ENCODE data around the gene DCUN1D2. TPM values are rescaled to one million over a fixed set of nuclear protein-coding genes. Genes with fewer than 3 reads are reported as not detected.
A peak's percentile ranks its signal among the peaks of the same experiment; 100 is the strongest.

The DCUN1D2 gene
- total RNA-seq, 1 donor from 2014 or later: 29.2 TPM

DNA sequence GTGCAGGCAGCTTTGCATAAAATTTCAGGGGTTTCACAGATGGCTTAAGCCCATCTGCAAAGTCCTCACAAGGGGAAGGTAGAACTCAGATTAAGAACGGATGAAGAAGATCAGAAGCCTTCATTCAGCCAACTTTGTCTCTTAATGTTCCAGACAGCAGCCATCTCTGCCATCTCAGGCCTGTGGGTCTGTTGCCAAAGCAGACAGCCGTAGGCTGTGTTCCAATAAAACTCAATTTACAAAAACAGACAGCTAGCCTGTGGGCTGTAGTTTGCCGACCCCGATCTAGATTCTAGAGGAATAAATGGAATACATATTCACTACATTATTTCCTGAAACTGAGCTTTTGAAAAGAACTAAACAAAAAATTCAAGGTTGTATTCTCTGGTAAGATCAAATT, 3.8 kb downstream of the DCUN1D2 start:
- Mint-ChIP-seq H3K27me3 (no peaks in the 10 kb centered on the region), H3K36me3 (peaks cover 5% of the 10 kb centered on the region), H3K4me1 (ENCODE audit: unreplicated experiment) (peaks cover 51% of the 10 kb centered on the region), H3K27ac (no peak overlapping the region), H3K4me3 (peak overlapping the region; percentile 39), H3K9me3 (no peaks in the 10 kb centered on the region)
- DNase-seq (ENCODE audit: extremely low spot score, unreplicated experiment): no peak
- TF ChIP-seq, protein P1, sequence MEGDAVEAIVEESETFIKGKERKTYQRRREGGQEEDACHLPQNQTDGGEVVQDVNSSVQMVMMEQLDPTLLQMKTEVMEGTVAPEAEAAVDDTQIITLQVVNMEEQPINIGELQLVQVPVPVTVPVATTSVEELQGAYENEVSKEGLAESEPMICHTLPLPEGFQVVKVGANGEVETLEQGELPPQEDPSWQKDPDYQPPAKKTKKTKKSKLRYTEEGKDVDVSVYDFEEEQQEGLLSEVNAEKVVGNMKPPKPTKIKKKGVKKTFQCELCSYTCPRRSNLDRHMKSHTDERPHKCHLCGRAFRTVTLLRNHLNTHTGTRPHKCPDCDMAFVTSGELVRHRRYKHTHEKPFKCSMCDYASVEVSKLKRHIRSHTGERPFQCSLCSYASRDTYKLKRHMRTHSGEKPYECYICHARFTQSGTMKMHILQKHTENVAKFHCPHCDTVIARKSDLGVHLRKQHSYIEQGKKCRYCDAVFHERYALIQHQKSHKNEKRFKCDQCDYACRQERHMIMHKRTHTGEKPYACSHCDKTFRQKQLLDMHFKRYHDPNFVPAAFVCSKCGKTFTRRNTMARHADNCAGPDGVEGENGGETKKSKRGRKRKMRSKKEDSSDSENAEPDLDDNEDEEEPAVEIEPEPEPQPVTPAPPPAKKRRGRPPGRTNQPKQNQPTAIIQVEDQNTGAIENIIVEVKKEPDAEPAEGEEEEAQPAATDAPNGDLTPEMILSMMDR (conservative IDR thresholded peaks at IDR 0.05): no peak

DNA sequence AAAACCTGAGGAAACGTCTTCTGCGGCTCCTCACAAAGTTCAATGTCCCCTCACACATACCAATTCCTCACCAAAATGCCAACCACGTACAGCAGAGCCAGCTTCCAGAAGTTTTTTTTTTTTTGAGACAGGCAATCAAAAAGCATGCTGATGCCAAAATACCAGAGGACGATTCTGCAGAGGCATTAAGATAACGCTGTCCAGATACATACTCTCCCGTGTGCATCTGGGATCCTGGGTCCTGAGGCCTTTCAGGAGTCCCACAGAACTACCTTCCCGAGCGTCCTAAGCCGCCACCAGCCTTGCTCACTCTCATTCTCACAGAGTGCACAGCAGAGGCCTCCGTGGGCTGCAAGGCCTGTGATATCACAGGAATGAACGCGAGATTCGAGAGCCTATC, 5.0 kb downstream of the DCUN1D2 start:
- Mint-ChIP-seq H3K4me3 (no peak overlapping the region), H3K27ac (no peak overlapping the region), H3K4me1 (ENCODE audit: unreplicated experiment) (peaks cover 51% of the 10 kb centered on the region)

DNA sequence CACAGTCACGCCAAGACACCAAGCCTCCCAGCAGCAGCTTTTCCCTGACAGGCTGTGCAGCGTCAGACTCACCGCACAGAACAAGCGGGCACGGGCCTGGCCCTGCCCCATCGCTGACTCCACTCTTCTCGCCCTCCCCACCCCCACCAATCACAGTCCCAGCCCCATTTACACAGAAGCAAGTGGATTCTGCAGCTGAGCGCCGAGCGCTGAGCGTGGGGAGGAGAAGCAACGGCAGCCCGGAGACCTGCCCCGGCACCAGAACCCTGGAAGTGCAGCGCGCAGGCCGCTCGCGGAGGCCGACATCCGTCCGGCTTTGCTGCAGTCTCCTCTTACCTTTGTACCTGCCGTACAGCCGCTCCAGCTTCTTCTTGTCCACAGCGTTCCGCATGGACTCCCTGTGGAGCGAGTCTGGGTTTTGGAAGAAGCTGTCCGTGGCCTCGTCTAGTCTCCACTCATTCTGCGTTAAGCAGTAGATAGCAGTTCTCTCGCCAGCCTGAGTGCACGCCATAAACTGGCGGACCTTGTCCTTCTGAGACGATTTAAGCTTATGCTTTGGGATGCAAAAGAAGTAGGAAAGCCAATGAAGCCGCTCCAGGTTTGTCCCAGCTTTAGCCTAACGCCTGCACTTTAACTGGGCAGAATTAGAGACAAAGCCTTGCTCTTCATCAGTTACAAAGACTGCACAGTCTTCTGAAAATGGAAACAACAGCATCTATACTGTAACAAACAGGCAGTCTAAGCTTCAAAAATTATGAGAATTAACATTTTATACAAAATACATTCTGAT, 6.8 kb downstream of the DCUN1D2 start:
- H3K36me3 Mint-ChIP-seq: peaks cover 16% of the 10 kb centered on the region
- no peak overlapping the region for H3K4me3 Mint-ChIP-seq
- H3K4me1 Mint-ChIP-seq (ENCODE audit: unreplicated experiment): peaks cover 38% of the 10 kb centered on the region
- DNase-seq (ENCODE audit: extremely low spot score, unreplicated experiment): no peak
- TF ChIP-seq, protein P1 (conservative IDR thresholded peaks at IDR 0.05): no peak
- no peaks in the 10 kb centered on the region for H3K9me3 Mint-ChIP-seq
- H3K27me3 Mint-ChIP-seq: no peaks in the 10 kb centered on the region
- H3K27ac Mint-ChIP-seq: no peak overlapping the region

More for the DNA sequence above, 5.0 kb downstream of the DCUN1D2 start:
- TF ChIP-seq, protein P1 (conservative IDR thresholded peaks at IDR 0.05): no peak
- H3K27me3 Mint-ChIP-seq: no peaks in the 10 kb centered on the region
- H3K9me3 Mint-ChIP-seq: no peaks in the 10 kb centered on the region
- H3K36me3 Mint-ChIP-seq: peaks cover 5% of the 10 kb centered on the region
- no peak for DNase-seq (ENCODE audit: extremely low spot score, unreplicated experiment)

DNA sequence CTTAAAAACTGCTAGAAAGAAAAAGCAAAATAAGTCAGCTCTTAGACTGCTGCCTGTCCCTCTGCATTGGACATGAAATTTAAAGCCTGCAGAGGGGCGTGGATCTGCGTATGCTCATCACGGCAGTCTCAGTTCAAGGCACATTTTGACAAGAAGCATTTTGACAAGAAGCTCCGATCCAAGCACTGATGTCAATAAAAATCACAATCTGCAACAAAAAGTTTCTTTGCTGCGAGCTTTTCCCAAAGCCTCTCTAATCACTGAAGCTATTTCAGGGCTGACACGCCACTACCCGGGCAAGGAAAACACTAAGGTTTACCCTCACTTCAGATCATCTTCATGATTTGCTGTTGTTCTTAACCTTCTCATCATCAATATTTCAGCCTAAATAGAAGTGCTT, 7.4 kb downstream of the DCUN1D2 start:
- peaks cover 32% of the 10 kb centered on the region for H3K4me1 Mint-ChIP-seq (ENCODE audit: unreplicated experiment)
- H3K27ac Mint-ChIP-seq: no peak overlapping the region
- H3K36me3 Mint-ChIP-seq: peaks cover 22% of the 10 kb centered on the region
- TF ChIP-seq, protein P1 (conservative IDR thresholded peaks at IDR 0.05): no peak
- DNase-seq (ENCODE audit: extremely low spot score, unreplicated experiment): no peak
- no peaks in the 10 kb centered on the region for H3K9me3 Mint-ChIP-seq
- no peaks in the 10 kb centered on the region for H3K27me3 Mint-ChIP-seq
- H3K4me3 Mint-ChIP-seq: no peak overlapping the region

DNA sequence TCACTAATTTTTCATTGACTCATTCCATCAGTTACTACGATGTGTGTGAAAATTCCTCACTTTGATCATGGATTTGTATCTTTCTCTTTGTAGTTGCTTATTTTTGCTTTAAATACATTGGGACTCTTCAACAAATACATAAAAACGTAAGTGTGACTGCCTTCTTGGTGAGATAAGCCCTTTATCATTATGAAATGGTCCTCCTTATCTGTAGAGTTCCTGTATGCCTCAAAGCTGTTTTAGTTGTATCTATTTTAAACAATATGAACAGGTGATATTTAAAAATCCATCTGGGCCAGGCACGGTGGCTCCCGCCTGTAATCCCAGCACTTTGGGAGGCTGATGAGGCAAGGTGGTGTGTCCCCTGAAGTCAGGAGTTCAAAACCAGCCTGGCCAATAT, 11.3 kb downstream of the DCUN1D2 start:
- H3K4me1 Mint-ChIP-seq (ENCODE audit: unreplicated experiment): peaks cover 8% of the 10 kb centered on the region
- DNase-seq (ENCODE audit: extremely low spot score, unreplicated experiment): no peak
- no peak overlapping the region for H3K27ac Mint-ChIP-seq
- no peaks in the 10 kb centered on the region for H3K27me3 Mint-ChIP-seq
- H3K4me3 Mint-ChIP-seq: no peak overlapping the region
- TF ChIP-seq, protein P1 (conservative IDR thresholded peaks at IDR 0.05): no peak
- H3K36me3 Mint-ChIP-seq: peaks cover 47% of the 10 kb centered on the region
- no peaks in the 10 kb centered on the region for H3K9me3 Mint-ChIP-seq

Measured in type B pancreatic cell (in vitro differentiated cells).